HG02973 (cell line): ENCODE results near the gene HIVEP2.

ENCODE experiments used
- ATAC-seq: cut with Tn5 transposase; IDR thresholded peaks from one replicate; pipeline ENCODE4 v1.9.1; 2021; ENCODE audit warnings: moderate library complexity; ENCODE audit not compliant: unreplicated experiment

HIVEP2 gene

GRCh38 chr6:142845624-142846458, 99.1 kb downstream of the HIVEP2 start:
- no peak for ATAC-seq

- ATAC-seq: peak; percentile 41
These were observed 99.8 kb downstream of the HIVEP2 start for GRCh38 chr6:142845143-142845571.

- peak; percentile 22 for ATAC-seq
These were observed 100.8 kb downstream of the HIVEP2 start for GRCh38 chr6:142844065-142844755.

- no peak for ATAC-seq
These were observed 101.6 kb downstream of the HIVEP2 start for GRCh38 chr6:142843361-142843760.

GRCh38 chr6:142842418-142843261, 102.3 kb downstream of the HIVEP2 start:
- peak; percentile 68 for ATAC-seq

- ATAC-seq: no peak
These were observed 103.1 kb downstream of the HIVEP2 start for GRCh38 chr6:142841915-142842314.

- no peak for ATAC-seq
These were observed 105.3 kb downstream of the HIVEP2 start for GRCh38 chr6:142839686-142840040.

GRCh38 chr6:142838821-142839685, 105.9 kb downstream of the HIVEP2 start:
- ATAC-seq: no peak

- no peak for ATAC-seq
These were observed 109.0 kb downstream of the HIVEP2 start for GRCh38 chr6:142835787-142836535.

- no peak for ATAC-seq
These were observed 110.1 kb downstream of the HIVEP2 start for GRCh38 chr6:142834853-142835252.

- ATAC-seq: no peak
These were observed 111.2 kb downstream of the HIVEP2 start for GRCh38 chr6:142833798-142834197.

GRCh38 chr6:142833054-142833453, 111.9 kb downstream of the HIVEP2 start:
- no peak for ATAC-seq

- no peak for ATAC-seq
These were observed 114.2 kb downstream of the HIVEP2 start for GRCh38 chr6:142830807-142831206.

GRCh38 chr6:142830116-142830710, 114.8 kb downstream of the HIVEP2 start:
- no peak for ATAC-seq

GRCh38 chr6:142829556-142829955, 115.4 kb downstream of the HIVEP2 start:
- ATAC-seq: no peak

- no peak for ATAC-seq
These were observed 117.0 kb downstream of the HIVEP2 start for GRCh38 chr6:142827991-142828390.

GRCh38 chr6:142827369-142827768, 117.6 kb downstream of the HIVEP2 start:
- no peak for ATAC-seq

GRCh38 chr6:142825760-142826159, 119.2 kb downstream of the HIVEP2 start:
- ATAC-seq: no peak

GRCh38 chr6:142824426-142824825, 120.5 kb downstream of the HIVEP2 start:
- no peak for ATAC-seq
